Measurements from ENCODE around the gene BCAS3.
A peak's percentile ranks its signal among the peaks of the same experiment; 100 is the strongest.

Gene BCAS3

GRCh38 chr17:61217878-61218437 is 540.3 kb downstream of the BCAS3 start:
- Mint-ChIP-seq H3K4me3 (no peak overlapping the region), H3K36me3 (ENCODE audit: low read depth) (no peaks in the 10 kb centered on the region), H3K4me1 (peaks cover 28% of the 10 kb centered on the region), H3K27ac (no peak overlapping the region), H3K9me3 (no peaks in the 10 kb centered on the region), H3K27me3 (ENCODE audit: low read depth, poor library complexity) (no peaks in the 10 kb centered on the region)
- no peak for DNase-seq
- TF ChIP-seq CTCF (IDR thresholded peaks at IDR 0.05) = no peak

GRCh38 chr17:61218438-61218837 is 540.8 kb downstream of the BCAS3 start:
- no peak for TF ChIP-seq CTCF (IDR thresholded peaks at IDR 0.05)
- Mint-ChIP-seq H3K4me1 (peaks cover 29% of the 10 kb centered on the region), H3K4me3 (no peak overlapping the region), H3K36me3 (ENCODE audit: low read depth) (no peaks in the 10 kb centered on the region), H3K27me3 (ENCODE audit: low read depth, poor library complexity) (no peaks in the 10 kb centered on the region), H3K9me3 (no peaks in the 10 kb centered on the region), H3K27ac (no peak overlapping the region)
- no peak for DNase-seq

- Mint-ChIP-seq H3K36me3 (ENCODE audit: low read depth) (no peaks in the 10 kb centered on the region), H3K4me3 (no peak overlapping the region), H3K27me3 (ENCODE audit: low read depth, poor library complexity) (no peaks in the 10 kb centered on the region), H3K27ac (peak overlapping the region; percentile 53), H3K4me1 (peaks cover 37% of the 10 kb centered on the region), H3K9me3 (no peaks in the 10 kb centered on the region)
- DNase-seq = no peak
- TF ChIP-seq CTCF (IDR thresholded peaks at IDR 0.05) = no peak
Measured at GRCh38 chr17:61219460-61219859, 541.8 kb downstream of the BCAS3 start.

GRCh38 chr17:61221181-61221580 is 543.5 kb downstream of the BCAS3 start:
- no peak for DNase-seq
- H3K27ac Mint-ChIP-seq = no peak overlapping the region
- H3K4me1 Mint-ChIP-seq = peaks cover 42% of the 10 kb centered on the region

GRCh38 chr17:61221597-61222471 is 544.2 kb downstream of the BCAS3 start:
- Mint-ChIP-seq H3K4me1 (peaks cover 42% of the 10 kb centered on the region), H3K36me3 (ENCODE audit: low read depth) (no peaks in the 10 kb centered on the region), H3K27ac (no peak overlapping the region), H3K9me3 (no peaks in the 10 kb centered on the region), H3K4me3 (no peak overlapping the region), H3K27me3 (ENCODE audit: low read depth, poor library complexity) (peaks cover 6% of the 10 kb centered on the region)
- DNase-seq = no peak
- TF ChIP-seq CTCF (IDR thresholded peaks at IDR 0.05) = no peak

More at GRCh38 chr17:61221181-61221580, 543.5 kb downstream of the BCAS3 start:
- no peak for TF ChIP-seq CTCF (IDR thresholded peaks at IDR 0.05)
- Mint-ChIP-seq H3K4me3 (no peak overlapping the region), H3K27me3 (ENCODE audit: low read depth, poor library complexity) (no peaks in the 10 kb centered on the region), H3K36me3 (ENCODE audit: low read depth) (no peaks in the 10 kb centered on the region), H3K9me3 (no peaks in the 10 kb centered on the region)

Measured in nephron progenitor cell (in vitro differentiated cells).